CD4-positive, alpha-beta memory T cell (primary cell): Measurements from ENCODE around the gene PRR23A. TPM values are rescaled to one million over a fixed set of nuclear protein-coding genes. Genes with fewer than 3 reads are reported as not detected.

Experiments used
- CTCF ChIA-PET: fragments of 350-600 bp; sonication (Branson Sonifier 250); formaldehyde crosslinking; loops from one replicate; lab custom pipeline; 2021; ENCODE audit warnings: inconsistent platforms; ENCODE audit not compliant: partially characterized antibody; lab: Charles Lee
- POLR2A ChIA-PET: fragments of 350-600 bp; sonication (Branson Sonifier 250); formaldehyde crosslinking; loops from one replicate; lab custom pipeline; 2021; ENCODE audit not compliant: partially characterized antibody; lab: Charles Lee
- DNase-seq, 5 donors: peaks; one replicate each; pipeline versions ENCODE4 v3.0.0 to v3.0.0-alpha.2; 2020 to 2022; ENCODE audit warnings: mixed read lengths in 1 of 5
- H3K27ac ChIP-seq: one replicate; pipeline ENCODE4 v1.7.0; 2013; ENCODE audit warnings: low read depth, low read length
- H3K27me3 ChIP-seq: 2 replicates; pipeline ENCODE4 v1.7.0; 2013; ENCODE audit warnings: mild to moderate bottlenecking, low read length, moderate library complexity; ENCODE audit not compliant: insufficient read depth
- H3K36me3 ChIP-seq: 2 replicates; pipeline ENCODE4 v1.7.0; 2013; ENCODE audit warnings: mild to moderate bottlenecking, low read length, moderate library complexity; ENCODE audit not compliant: insufficient read depth
- H3K4me1 ChIP-seq: 2 replicates; pipeline ENCODE4 v1.7.0; 2013; ENCODE audit warnings: mild to moderate bottlenecking, low read length, moderate library complexity; ENCODE audit not compliant: insufficient read depth
- H3K4me3 ChIP-seq, 2 donors: one replicate each; pipeline ENCODE4 v1.7.0; 2013; ENCODE audit warnings: low read length in 2 of 2, mild to moderate bottlenecking in 1 of 2
- H3K9me3 ChIP-seq, 2 donors: one replicate each; pipeline ENCODE4 v1.7.0; 2013; ENCODE audit warnings: low read length in 2 of 2, control low read depth in 1 of 2; ENCODE audit not compliant: control insufficient read depth in 1 of 2
- H3K27ac Mint-ChIP-seq, 7 donors: one replicate each; pipeline ENCODE4 v1.8.0; 2020 to 2021; ENCODE audit warnings: mixed read lengths in 7 of 7, mild to moderate bottlenecking in 6 of 7, inconsistent platforms in 3 of 7, moderate library complexity in 3 of 7
- H3K27me3 Mint-ChIP-seq, 2 donors: one replicate each; pipeline ENCODE4 v1.8.0; 2020 to 2021; ENCODE audit warnings: mixed read lengths in 2 of 2
- H3K36me3 Mint-ChIP-seq, 2 donors: one replicate each; pipeline ENCODE4 v1.8.0; 2020 to 2021; ENCODE audit warnings: mixed read lengths in 2 of 2, inconsistent platforms in 1 of 2, mild to moderate bottlenecking in 1 of 2
- H3K4me1 Mint-ChIP-seq, 4 donors: one replicate each; pipeline ENCODE4 v1.8.0; 2020 to 2021; ENCODE audit warnings: mixed read lengths in 4 of 4, mild to moderate bottlenecking in 1 of 4
- H3K4me3 Mint-ChIP-seq, 8 donors: one replicate each; pipeline ENCODE4 v1.8.0; 2020 to 2021; ENCODE audit warnings: mixed read lengths in 8 of 8, mild to moderate bottlenecking in 7 of 8, moderate library complexity in 6 of 8, inconsistent platforms in 3 of 8
- H3K9me3 Mint-ChIP-seq, 8 donors: one replicate each; pipeline ENCODE4 v1.8.0; 2020 to 2021; ENCODE audit warnings: mixed read lengths in 8 of 8, mild to moderate bottlenecking in 5 of 8, inconsistent platforms in 3 of 8, moderate library complexity in 1 of 8
- intact Hi-C: fragments of 100-400 bp; cut with micrococcal nuclease; formaldehyde crosslinking; loops from one replicate; pipeline ENCODE4 v1.15.1; 2023
- polyA plus RNA-seq, 2 donors: library from polyadenylated mRNA; unstranded; fragments of 300-500 nt; fragmentation: Illumina TruSeq; gene quantifications; one replicate each; pipeline ENCODE4 v1.2.3, GENCODE V29; 2021
- total RNA-seq, 2 experiments: library from RNA; stranded (reverse); gene quantifications; one replicate each; pipeline ENCODE4 v1.2.3, GENCODE V29; 2021

Gene PRR23A
- total and polyA plus RNA-seq, 4 experiments from 2014 or later, result not detected

- Histone ChIP-seq H3K4me1 (no peaks in the 10 kb centered on the region), H3K27me3 (no peaks in the 10 kb centered on the region), H3K9me3 (no peaks in the 10 kb centered on the region), H3K4me3 (no peak overlapping the region), H3K27ac (no peak overlapping the region), H3K36me3 (no peaks in the 10 kb centered on the region)
- Mint-ChIP-seq H3K27me3 (peaks cover 2 to 5% of the 10 kb centered on the region in 2 donors), H3K9me3 (no peaks in the 10 kb centered on the region), H3K27ac (no peak overlapping the region), H3K4me1 (no peaks in the 10 kb centered on the region), H3K36me3 (no peaks in the 10 kb centered on the region), H3K4me3 (no peak overlapping the region)
- ChIA-PET CTCF (interaction anchor here (1.1 kb wide), 1 partner anchor 51 kb away, joined by 3 read pairs; no protein-coding TSS in a partner anchor), POLR2A (no interaction called here)
- intact Hi-C loops, result no loop called here
- DNase-seq, result no peak
Measured at GRCh38 chr3:138987181-138987580, 18.9 kb downstream of the PRR23A start.

- no peaks in the 10 kb centered on the region for H3K9me3 Mint-ChIP-seq
- no peaks in the 10 kb centered on the region for H3K36me3 Mint-ChIP-seq
- no peak overlapping the region for H3K4me3 Mint-ChIP-seq
- Histone ChIP-seq H3K9me3 (no peaks in the 10 kb centered on the region), H3K27me3 (no peaks in the 10 kb centered on the region), H3K4me3 (no peak overlapping the region), H3K4me1 (no peaks in the 10 kb centered on the region), H3K27ac (no peak overlapping the region), H3K36me3 (no peaks in the 10 kb centered on the region)
- ChIA-PET POLR2A (no interaction called here), CTCF (interaction anchor here (1.1 kb wide), 1 partner anchor 50 kb away, joined by 3 read pairs; no protein-coding TSS in a partner anchor)
- H3K27ac Mint-ChIP-seq, result no peak overlapping the region
- H3K4me1 Mint-ChIP-seq, result no peaks in the 10 kb centered on the region
- DNase-seq, result no peak
- peaks cover 2 to 4% of the 10 kb centered on the region in 2 donors for H3K27me3 Mint-ChIP-seq
- intact Hi-C loops, result no loop called here
Measured at GRCh38 chr3:138985932-138986331, 20.1 kb downstream of the PRR23A start.

GRCh38 chr3:138984816-138985215 lies 21.3 kb downstream of the PRR23A start:
- no peak overlapping the region for H3K4me3 ChIP-seq
- no peaks in the 10 kb centered on the region for H3K9me3 ChIP-seq
- H3K36me3 ChIP-seq, result no peaks in the 10 kb centered on the region
- intact Hi-C loops, result no loop called here
- H3K4me3 Mint-ChIP-seq, result no peak overlapping the region
- POLR2A ChIA-PET, result no interaction called here
- peaks cover 3 to 6% of the 10 kb centered on the region in 2 donors for H3K27me3 Mint-ChIP-seq
- no peak overlapping the region for H3K27ac Mint-ChIP-seq
- H3K27me3 ChIP-seq, result no peaks in the 10 kb centered on the region
- no peaks in the 10 kb centered on the region for H3K4me1 Mint-ChIP-seq
- H3K36me3 Mint-ChIP-seq, result no peaks in the 10 kb centered on the region
- no peaks in the 10 kb centered on the region for H3K9me3 Mint-ChIP-seq
- DNase-seq, result no peak
- CTCF ChIA-PET, result no interaction called here
- no peak overlapping the region for H3K27ac ChIP-seq
- no peaks in the 10 kb centered on the region for H3K4me1 ChIP-seq

GRCh38 chr3:138976047-138976446 lies 30.0 kb downstream of the PRR23A start:
- H3K4me3 Mint-ChIP-seq, result no peak overlapping the region
- intact Hi-C loops, result no loop called here
- CTCF ChIA-PET, result no interaction called here

GRCh38 chr3:138975351-138975750 lies 30.7 kb downstream of the PRR23A start:
- no peaks in the 10 kb centered on the region for H3K4me1 Mint-ChIP-seq
- Histone ChIP-seq H3K27me3 (no peaks in the 10 kb centered on the region), H3K36me3 (no peaks in the 10 kb centered on the region), H3K4me1 (no peaks in the 10 kb centered on the region), H3K9me3 (no peaks in the 10 kb centered on the region), H3K27ac (no peak overlapping the region), H3K4me3 (no peak overlapping the region)
- ChIA-PET CTCF (no interaction called here), POLR2A (no interaction called here)
- H3K27me3 Mint-ChIP-seq, result peaks cover 14 to 16% of the 10 kb centered on the region in 2 donors
- H3K27ac Mint-ChIP-seq, result no peak overlapping the region
- no peak overlapping the region for H3K4me3 Mint-ChIP-seq
- no peaks in the 10 kb centered on the region for H3K36me3 Mint-ChIP-seq
- intact Hi-C loops, result no loop called here
- peaks cover 0 to 1% (median 0%) of the 10 kb centered on the region in 8 donors for H3K9me3 Mint-ChIP-seq
- DNase-seq, result no peak

More at GRCh38 chr3:138976047-138976446, 30.0 kb downstream of the PRR23A start:
- Histone ChIP-seq H3K36me3 (no peaks in the 10 kb centered on the region), H3K4me1 (no peaks in the 10 kb centered on the region), H3K9me3 (no peaks in the 10 kb centered on the region), H3K27me3 (no peaks in the 10 kb centered on the region), H3K4me3 (no peak overlapping the region), H3K27ac (no peak overlapping the region)
- POLR2A ChIA-PET, result no interaction called here
- H3K36me3 Mint-ChIP-seq, result no peaks in the 10 kb centered on the region
- H3K27ac Mint-ChIP-seq, result no peak overlapping the region
- H3K9me3 Mint-ChIP-seq, result peaks cover 0 to 1% (median 0%) of the 10 kb centered on the region in 8 donors
- H3K4me1 Mint-ChIP-seq, result no peaks in the 10 kb centered on the region
- DNase-seq, result no peak
- peaks cover 14 to 16% of the 10 kb centered on the region in 2 donors for H3K27me3 Mint-ChIP-seq

GRCh38 chr3:138974462-138974861 lies 31.6 kb downstream of the PRR23A start:
- no peak overlapping the region for H3K4me3 ChIP-seq
- Mint-ChIP-seq H3K36me3 (no peaks in the 10 kb centered on the region), H3K4me1 (no peaks in the 10 kb centered on the region), H3K27ac (no peak overlapping the region), H3K27me3 (peaks cover 18 to 21% of the 10 kb centered on the region in 2 donors), H3K4me3 (no peak overlapping the region), H3K9me3 (peaks cover 0 to 4% (median 0%) of the 10 kb centered on the region in 8 donors)
- no peak for DNase-seq
- no peaks in the 10 kb centered on the region for H3K9me3 ChIP-seq
- POLR2A ChIA-PET, result no interaction called here
- H3K4me1 ChIP-seq, result no peaks in the 10 kb centered on the region
- H3K27ac ChIP-seq, result no peak overlapping the region
- CTCF ChIA-PET, result no interaction called here
- intact Hi-C loops, result no loop called here
- H3K36me3 ChIP-seq, result no peaks in the 10 kb centered on the region
- no peaks in the 10 kb centered on the region for H3K27me3 ChIP-seq

GRCh38 chr3:138972941-138973340 lies 33.1 kb downstream of the PRR23A start:
- Histone ChIP-seq H3K36me3 (no peaks in the 10 kb centered on the region), H3K4me3 (no peak overlapping the region), H3K27ac (no peak overlapping the region), H3K9me3 (no peaks in the 10 kb centered on the region), H3K27me3 (no peaks in the 10 kb centered on the region), H3K4me1 (no peaks in the 10 kb centered on the region)
- no peak overlapping the region for H3K27ac Mint-ChIP-seq
- peaks cover 21 to 24% of the 10 kb centered on the region in 2 donors for H3K27me3 Mint-ChIP-seq
- CTCF ChIA-PET, result no interaction called here
- no peaks in the 10 kb centered on the region for H3K4me1 Mint-ChIP-seq
- H3K36me3 Mint-ChIP-seq, result no peaks in the 10 kb centered on the region
- intact Hi-C loops, result no loop called here
- POLR2A ChIA-PET, result no interaction called here
- peaks cover 0 to 4% (median 0%) of the 10 kb centered on the region in 8 donors for H3K9me3 Mint-ChIP-seq
- DNase-seq, result no peak
- no peak overlapping the region for H3K4me3 Mint-ChIP-seq
